ENCODE measurements around the gene PCDHGA5.
A peak's percentile ranks its signal among the peaks of the same experiment; 100 is the strongest.
"Not testable (repeated sequence)": the region's sequence is repeated elsewhere in the genome, so short reads cannot be mapped to it uniquely, and the experiment has no call there.

The PCDHGA5 gene

GRCh38 chr5:141363952-141364660 lies at the start of gene PCDHGA5:
TSS of gene PCDHGA5 (plus strand) at chr5:141364162. CDS start at chr5:141364331, 169 bp downstream.
- Histone ChIP-seq H3K9me3 (ENCODE audit: low read length) (peaks cover 40% of the 10 kb centered on the region), H3K4me1 (ENCODE audit: insufficient read depth, low read length) (no peaks in the 10 kb centered on the region), H2AFZ (ENCODE audit: low read depth, low read length) (no peak within 1 kb of the TSS), H3K36me3 (ENCODE audit: insufficient read depth, low read length) (no peaks in the 10 kb centered on the region), H3K27me3 (ENCODE audit: insufficient read depth, low read length) (no peaks in the 10 kb centered on the region), H3K4me3 (ENCODE audit: low read length) (no peak within 1 kb of the TSS)

- not testable (repeated sequence) for H3K27me3 ChIP-seq (ENCODE audit: insufficient read depth, low read length); H3K4me3 ChIP-seq (ENCODE audit: low read length); H2AFZ ChIP-seq (ENCODE audit: low read depth, low read length); H3K4me1 ChIP-seq (ENCODE audit: insufficient read depth, low read length)
- peaks cover 47% of the 10 kb centered on the region for H3K36me3 ChIP-seq (ENCODE audit: insufficient read depth, low read length)
- H3K9me3 ChIP-seq (ENCODE audit: low read length) = peaks cover 45% of the 10 kb centered on the region
Observed at GRCh38 chr5:141316963-141317362, 47.0 kb upstream of the PCDHGA5 start.

- H3K4me3 ChIP-seq (ENCODE audit: low read length) = peak overlapping the region; percentile 88
- H3K9me3 ChIP-seq (ENCODE audit: low read length) = peaks cover 41% of the 10 kb centered on the region
- no peaks in the 10 kb centered on the region for H3K27me3 ChIP-seq (ENCODE audit: insufficient read depth, low read length)
- H3K4me1 ChIP-seq (ENCODE audit: insufficient read depth, low read length) = peaks cover 3% of the 10 kb centered on the region
- H2AFZ ChIP-seq (ENCODE audit: low read depth, low read length) = no peak overlapping the region
- peaks cover 41% of the 10 kb centered on the region for H3K36me3 ChIP-seq (ENCODE audit: insufficient read depth, low read length)
Observed at GRCh38 chr5:141319202-141319601, 44.8 kb upstream of the PCDHGA5 start.

- Histone ChIP-seq H3K9me3 (ENCODE audit: low read length) (peaks cover 40% of the 10 kb centered on the region), H3K4me3 (ENCODE audit: low read length) (peak overlapping the region; percentile 88), H3K27me3 (ENCODE audit: insufficient read depth, low read length) (no peaks in the 10 kb centered on the region), H3K4me1 (ENCODE audit: insufficient read depth, low read length) (peaks cover 3% of the 10 kb centered on the region), H3K36me3 (ENCODE audit: insufficient read depth, low read length) (peaks cover 40% of the 10 kb centered on the region), H2AFZ (ENCODE audit: low read depth, low read length) (no peak overlapping the region)
Observed at GRCh38 chr5:141319699-141320098, 44.3 kb upstream of the PCDHGA5 start.

- peak within 1 kb of the TSS; percentile 75 for H2AFZ ChIP-seq (ENCODE audit: low read depth, low read length)
- peak within 1 kb of the TSS; percentile 88 for H3K4me3 ChIP-seq (ENCODE audit: low read length)
- H3K4me1 ChIP-seq (ENCODE audit: insufficient read depth, low read length) = peaks cover 3% of the 10 kb centered on the region
- no peaks in the 10 kb centered on the region for H3K27me3 ChIP-seq (ENCODE audit: insufficient read depth, low read length)
- peaks cover 33% of the 10 kb centered on the region for H3K9me3 ChIP-seq (ENCODE audit: low read length)
- peaks cover 32% of the 10 kb centered on the region for H3K36me3 ChIP-seq (ENCODE audit: insufficient read depth, low read length)
Observed at GRCh38 chr5:141320225-141321169, 43.5 kb upstream of the PCDHGA5 start, which contains the start of gene TAF7. TSS of gene TAF7 (minus strand) at chr5:141320784. CDS start at chr5:141320044, 740 bp downstream.

- H3K36me3 ChIP-seq (ENCODE audit: insufficient read depth, low read length) = peaks cover 22% of the 10 kb centered on the region
- H3K27me3 ChIP-seq (ENCODE audit: insufficient read depth, low read length) = no peaks in the 10 kb centered on the region
- peaks cover 3% of the 10 kb centered on the region for H3K4me1 ChIP-seq (ENCODE audit: insufficient read depth, low read length)
- H2AFZ ChIP-seq (ENCODE audit: low read depth, low read length) = no peak overlapping the region
- peaks cover 28% of the 10 kb centered on the region for H3K9me3 ChIP-seq (ENCODE audit: low read length)
- H3K4me3 ChIP-seq (ENCODE audit: low read length) = no peak overlapping the region
Observed at GRCh38 chr5:141322261-141322660, 41.7 kb upstream of the PCDHGA5 start.

- Histone ChIP-seq H3K4me3 (ENCODE audit: low read length) (no peak overlapping the region), H2AFZ (ENCODE audit: low read depth, low read length) (no peak overlapping the region), H3K27me3 (ENCODE audit: insufficient read depth, low read length) (no peaks in the 10 kb centered on the region), H3K4me1 (ENCODE audit: insufficient read depth, low read length) (no peaks in the 10 kb centered on the region), H3K36me3 (ENCODE audit: insufficient read depth, low read length) (no peaks in the 10 kb centered on the region), H3K9me3 (ENCODE audit: low read length) (peaks cover 14% of the 10 kb centered on the region)
Observed at GRCh38 chr5:141326088-141326854, 37.7 kb upstream of the PCDHGA5 start.

GRCh38 chr5:141328231-141328630 lies 35.7 kb upstream of the PCDHGA5 start:
- no peak overlapping the region for H3K4me3 ChIP-seq (ENCODE audit: low read length)
- no peaks in the 10 kb centered on the region for H3K4me1 ChIP-seq (ENCODE audit: insufficient read depth, low read length)
- H3K27me3 ChIP-seq (ENCODE audit: insufficient read depth, low read length) = no peaks in the 10 kb centered on the region
- peaks cover 20% of the 10 kb centered on the region for H3K9me3 ChIP-seq (ENCODE audit: low read length)
- H3K36me3 ChIP-seq (ENCODE audit: insufficient read depth, low read length) = no peaks in the 10 kb centered on the region
- H2AFZ ChIP-seq (ENCODE audit: low read depth, low read length) = no peak overlapping the region

- no peaks in the 10 kb centered on the region for H3K27me3 ChIP-seq (ENCODE audit: insufficient read depth, low read length)
- no peak within 1 kb of the TSS for H3K4me3 ChIP-seq (ENCODE audit: low read length)
- H2AFZ ChIP-seq (ENCODE audit: low read depth, low read length) = no peak within 1 kb of the TSS
- peaks cover 20% of the 10 kb centered on the region for H3K9me3 ChIP-seq (ENCODE audit: low read length)
- no peaks in the 10 kb centered on the region for H3K4me1 ChIP-seq (ENCODE audit: insufficient read depth, low read length)
- no peaks in the 10 kb centered on the region for H3K36me3 ChIP-seq (ENCODE audit: insufficient read depth, low read length)
Observed at GRCh38 chr5:141330299-141331080, 33.5 kb upstream of the PCDHGA5 start, which contains the start of gene PCDHGA1. TSS of gene PCDHGA1 (plus strand) at chr5:141330514.

- H3K27me3 ChIP-seq (ENCODE audit: insufficient read depth, low read length); H3K4me3 ChIP-seq (ENCODE audit: low read length); H3K36me3 ChIP-seq (ENCODE audit: insufficient read depth, low read length); H2AFZ ChIP-seq (ENCODE audit: low read depth, low read length); H3K4me1 ChIP-seq (ENCODE audit: insufficient read depth, low read length): not testable (repeated sequence)
- peaks cover 12% of the 10 kb centered on the region for H3K9me3 ChIP-seq (ENCODE audit: low read length)
Observed at GRCh38 chr5:141332571-141332970, 31.4 kb upstream of the PCDHGA5 start.

- H3K9me3 ChIP-seq (ENCODE audit: low read length) = peaks cover 9% of the 10 kb centered on the region
- H3K4me1 ChIP-seq (ENCODE audit: insufficient read depth, low read length) = no peaks in the 10 kb centered on the region
- no peak within 1 kb of the TSS for H3K4me3 ChIP-seq (ENCODE audit: low read length)
Observed at GRCh38 chr5:141338538-141339306, 25.2 kb upstream of the PCDHGA5 start, which contains the start of gene PCDHGA2. TSS of gene PCDHGA2 (plus strand) at chr5:141338760.

More at GRCh38 chr5:141338538-141339306, 25.2 kb upstream of the PCDHGA5 start, which contains the start of gene PCDHGA2:
- H2AFZ ChIP-seq (ENCODE audit: low read depth, low read length) = no peak within 1 kb of the TSS
- no peaks in the 10 kb centered on the region for H3K36me3 ChIP-seq (ENCODE audit: insufficient read depth, low read length)
- H3K27me3 ChIP-seq (ENCODE audit: insufficient read depth, low read length) = no peaks in the 10 kb centered on the region

Measured in neuron (in vitro differentiated cells).